HepG2 (cell line): ENCODE measurements around the gene CMTR2. TPM values are rescaled to one million over a fixed set of nuclear protein-coding genes. Genes with fewer than 3 reads are reported as not detected.

Experiments used
- CREB1 ChIP-seq, 2 experiments: fragments of 450-650 bp in 1 of 2; IDR thresholded peaks; 2 replicates each; pipeline ENCODE4 v1.6.1; 2016 to 2017; ENCODE audit warnings: control low read depth in 1 of 2, mild to moderate bottlenecking in 1 of 2, missing compliant biosample characterization in 1 of 2, missing genetic modification characterization in 1 of 2
- HBP1 ChIP-seq: IDR thresholded peaks from 2 replicates; pipeline ENCODE4 v1.6.1; 2016; ENCODE audit warnings: low read depth, control low read depth
- HDAC6 ChIP-seq: fragments of 200-600 bp; sonication (generic); IDR thresholded peaks from 2 replicates; pipeline ENCODE4 v1.7.0; 2017; ENCODE audit warnings: mild to moderate bottlenecking, antibody characterized with exemption, low read length, low read depth
- KAT8 ChIP-seq: IDR thresholded peaks from 2 replicates; pipeline ENCODE4 v1.6.1; 2016; ENCODE audit warnings: missing genetic modification reagents, missing compliant biosample characterization
- MED8 ChIP-seq: sonication (generic); formaldehyde crosslinking; IDR thresholded peaks from 2 replicates; pipeline ENCODE4 v1.8.1; 2023; ENCODE audit warnings: mild to moderate bottlenecking, missing genetic modification reagents; ENCODE audit not compliant: insufficient replicate concordance
- PHF21A ChIP-seq: sonication (generic); formaldehyde crosslinking; IDR thresholded peaks from 2 replicates; pipeline ENCODE4 v1.5.0; 2020; ENCODE audit warnings: mild to moderate bottlenecking, missing genetic modification reagents
- ZBTB21 ChIP-seq: sonication (generic); formaldehyde crosslinking; IDR thresholded peaks from 2 replicates; pipeline ENCODE4 v1.4.0; 2020; ENCODE audit warnings: missing genetic modification reagents
- ZNF142 ChIP-seq: sonication (generic); formaldehyde crosslinking; IDR thresholded peaks from 2 replicates; pipeline ENCODE4 v1.4.0; 2020; ENCODE audit warnings: missing genetic modification reagents
- ZNF234 ChIP-seq: sonication (generic); formaldehyde crosslinking; conservative IDR thresholded peaks from 2 replicates; pipeline ENCODE4 v1.5.1; 2020; ENCODE audit warnings: mild to moderate bottlenecking, missing genetic modification reagents
- ZNF260 ChIP-seq: sonication (generic); formaldehyde crosslinking; IDR thresholded peaks from 2 replicates; pipeline ENCODE4 v1.4.0; 2020; ENCODE audit warnings: missing genetic modification reagents, low read depth, mild to moderate bottlenecking, borderline replicate concordance
- ZNF274 ChIP-seq: sonication (generic); formaldehyde crosslinking; IDR thresholded peaks from 2 replicates; pipeline ENCODE4 v1.5.1; 2020; ENCODE audit warnings: mild to moderate bottlenecking, missing genetic modification reagents
- ZNF577 ChIP-seq: sonication (generic); formaldehyde crosslinking; IDR thresholded peaks from 2 replicates; pipeline ENCODE4 v1.4.0; 2020; ENCODE audit warnings: mild to moderate bottlenecking, low read depth, missing genetic modification reagents, borderline replicate concordance
- ZNF782 ChIP-seq: sonication (generic); formaldehyde crosslinking; IDR thresholded peaks from 2 replicates; pipeline ENCODE4 v1.4.0; 2020; ENCODE audit warnings: missing genetic modification reagents, mild to moderate bottlenecking, borderline replicate concordance
- polyA plus RNA-seq, 8 experiments: library from polyadenylated mRNA; depleted of rRNA in 3 of 8; stranded (reverse) in 7 of 8; unstranded in 1 of 8; fragments of >200 nt; fragmentation: Illumina TruSeq in 4 of 8; extraction: Trizol in 4 of 8; gene quantifications; 2 replicates each; pipeline versions ENCODE4 v1.2.1 to v1.2.3, GENCODE V29; 2011 to 2016; ENCODE audit warnings: low read depth in 4 of 8, missing spikeins in 1 of 8, mixed read lengths in 1 of 8; ENCODE audit not compliant: insufficient read depth in 1 of 8
- total RNA-seq, 5 experiments: library from RNA; depleted of rRNA; stranded (reverse); fragments of >200 nt; fragmentation: Illumina TruSeq; extraction: Trizol; gene quantifications; 2 replicates each; pipeline ENCODE4 v1.2.3, GENCODE V29; 2016; ENCODE audit warnings: low read depth in 1 of 5
- TF ChIP-seq, protein P1 (sequence below): sonication (generic); formaldehyde crosslinking; IDR thresholded peaks from 2 replicates; pipeline ENCODE4 v1.5.1; 2020; ENCODE audit warnings: missing genetic modification reagents, mild to moderate bottlenecking, borderline replicate concordance
- TF ChIP-seq, protein P2 (sequence below): sonication (generic); formaldehyde crosslinking; conservative IDR thresholded peaks from 2 replicates; pipeline ENCODE4 v1.4.0; 2020; ENCODE audit warnings: mild to moderate bottlenecking, missing genetic modification reagents, moderate library complexity

CMTR2 gene
- total and polyA plus RNA-seq, 2 of the 13 experiments (the other 11 are each of a cell fraction or from before 2014, with no cell fraction given): 15.0 to 19.9 TPM

DNA sequence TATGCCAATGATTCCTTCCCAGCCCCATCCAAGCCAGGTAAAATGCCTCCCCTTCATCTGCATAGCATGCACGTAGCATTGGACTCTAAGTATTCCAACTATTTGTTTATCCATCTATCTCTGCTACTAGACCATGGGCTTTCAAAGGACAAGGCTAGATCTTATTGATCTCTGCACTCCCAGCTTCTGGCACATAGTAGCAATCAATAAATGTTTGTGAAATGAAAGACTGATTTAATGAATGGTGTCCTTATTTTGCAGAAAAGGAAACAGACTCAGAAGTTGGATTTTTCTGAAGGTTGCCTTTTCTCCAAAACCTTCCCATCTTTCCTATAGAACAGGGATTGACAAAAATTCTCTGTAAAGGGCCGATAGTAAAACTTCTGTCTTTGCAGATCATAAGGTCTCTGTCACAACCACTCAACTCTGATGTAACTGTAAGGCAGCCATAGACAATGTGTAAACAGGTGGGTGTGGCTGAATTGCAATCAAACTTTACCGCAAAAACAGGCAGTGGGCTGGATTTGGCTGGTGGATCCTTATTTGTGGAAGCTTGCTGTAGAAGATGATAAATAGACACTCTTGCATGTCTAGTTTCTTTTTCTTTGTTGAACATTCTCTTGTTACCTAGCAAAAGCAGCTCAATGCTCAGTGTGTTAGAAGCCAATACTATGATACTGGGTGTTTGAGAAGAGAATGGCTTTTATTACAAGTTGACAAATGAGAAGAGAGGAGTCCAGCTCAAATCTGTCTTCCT, 7.6 kb upstream of the CMTR2 start (continued):
- TF ChIP-seq HBP1: no peak
- TF ChIP-seq PHF21A: peak; percentile 41; the same call in 1 of the 2 replicates
- TF ChIP-seq KAT8 (CRISPR knock-in tag): peak; percentile 15; the same call in 1 of the 2 replicates
- no peak for TF ChIP-seq ZNF782 (CRISPR knock-in tag)
- TF ChIP-seq CREB1 (IDR thresholded peaks at IDR 0.05): no peak
- peak; percentile 71 for TF ChIP-seq CREB1 (CRISPR knock-in tag; IDR thresholded peaks at IDR 0.05)
- no peak for TF ChIP-seq ZBTB21
- no peak for TF ChIP-seq ZNF142
- TF ChIP-seq ZNF260 (CRISPR knock-in tag): no peak
- no peak for TF ChIP-seq MED8 (CRISPR knock-in tag)
- TF ChIP-seq, protein P1, sequence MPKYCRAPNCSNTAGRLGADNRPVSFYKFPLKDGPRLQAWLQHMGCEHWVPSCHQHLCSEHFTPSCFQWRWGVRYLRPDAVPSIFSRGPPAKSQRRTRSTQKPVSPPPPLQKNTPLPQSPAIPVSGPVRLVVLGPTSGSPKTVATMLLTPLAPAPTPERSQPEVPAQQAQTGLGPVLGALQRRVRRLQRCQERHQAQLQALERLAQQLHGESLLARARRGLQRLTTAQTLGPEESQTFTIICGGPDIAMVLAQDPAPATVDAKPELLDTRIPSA (CRISPR knock-in tag): no peak
- TF ChIP-seq ZNF577 (CRISPR knock-in tag): no peak
- TF ChIP-seq ZNF234 (CRISPR knock-in tag): no peak
- no peak for TF ChIP-seq HDAC6
- TF ChIP-seq ZNF274 (CRISPR knock-in tag): no peak
- TF ChIP-seq, protein P2, sequence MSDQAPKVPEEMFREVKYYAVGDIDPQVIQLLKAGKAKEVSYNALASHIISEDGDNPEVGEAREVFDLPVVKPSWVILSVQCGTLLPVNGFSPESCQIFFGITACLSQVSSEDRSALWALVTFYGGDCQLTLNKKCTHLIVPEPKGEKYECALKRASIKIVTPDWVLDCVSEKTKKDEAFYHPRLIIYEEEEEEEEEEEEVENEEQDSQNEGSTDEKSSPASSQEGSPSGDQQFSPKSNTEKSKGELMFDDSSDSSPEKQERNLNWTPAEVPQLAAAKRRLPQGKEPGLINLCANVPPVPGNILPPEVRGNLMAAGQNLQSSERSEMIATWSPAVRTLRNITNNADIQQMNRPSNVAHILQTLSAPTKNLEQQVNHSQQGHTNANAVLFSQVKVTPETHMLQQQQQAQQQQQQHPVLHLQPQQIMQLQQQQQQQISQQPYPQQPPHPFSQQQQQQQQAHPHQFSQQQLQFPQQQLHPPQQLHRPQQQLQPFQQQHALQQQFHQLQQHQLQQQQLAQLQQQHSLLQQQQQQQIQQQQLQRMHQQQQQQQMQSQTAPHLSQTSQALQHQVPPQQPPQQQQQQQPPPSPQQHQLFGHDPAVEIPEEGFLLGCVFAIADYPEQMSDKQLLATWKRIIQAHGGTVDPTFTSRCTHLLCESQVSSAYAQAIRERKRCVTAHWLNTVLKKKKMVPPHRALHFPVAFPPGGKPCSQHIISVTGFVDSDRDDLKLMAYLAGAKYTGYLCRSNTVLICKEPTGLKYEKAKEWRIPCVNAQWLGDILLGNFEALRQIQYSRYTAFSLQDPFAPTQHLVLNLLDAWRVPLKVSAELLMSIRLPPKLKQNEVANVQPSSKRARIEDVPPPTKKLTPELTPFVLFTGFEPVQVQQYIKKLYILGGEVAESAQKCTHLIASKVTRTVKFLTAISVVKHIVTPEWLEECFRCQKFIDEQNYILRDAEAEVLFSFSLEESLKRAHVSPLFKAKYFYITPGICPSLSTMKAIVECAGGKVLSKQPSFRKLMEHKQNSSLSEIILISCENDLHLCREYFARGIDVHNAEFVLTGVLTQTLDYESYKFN (CRISPR knock-in tag): peak; percentile 94
